ENCODE data around the gene HK2. TPM values are rescaled to one million over a fixed set of nuclear protein-coding genes. Genes with fewer than 3 reads are reported as not detected.

The HK2 gene
- total RNA-seq, 1 experiment from 2014 or later = 27.8 TPM

- H3K27me3 ChIP-seq = no peaks in the 10 kb centered on the region
- H3K4me3 ChIP-seq = no peak overlapping the region
- no peaks in the 10 kb centered on the region for H3K36me3 ChIP-seq
- no peak for DNase-seq
- no peaks in the 10 kb centered on the region for H3K9me3 ChIP-seq
Observed at GRCh38 chr2:74924463-74925265, 90.7 kb downstream of the HK2 start.

GRCh38 chr2:74925361-74925786, 91.4 kb downstream of the HK2 start:
- Histone ChIP-seq H3K9me3 (no peaks in the 10 kb centered on the region), H3K27me3 (no peaks in the 10 kb centered on the region), H3K36me3 (no peaks in the 10 kb centered on the region), H3K4me3 (no peak overlapping the region)
- no peak for DNase-seq

GRCh38 chr2:74927621-74928020, 93.7 kb downstream of the HK2 start:
- Histone ChIP-seq H3K27me3 (no peaks in the 10 kb centered on the region), H3K9me3 (no peaks in the 10 kb centered on the region), H3K4me3 (no peak overlapping the region), H3K36me3 (no peaks in the 10 kb centered on the region; the same call in 1 of the 2 replicates)
- no peak for DNase-seq

GRCh38 chr2:74930811-74931486, 97.0 kb downstream of the HK2 start:
- H3K36me3 ChIP-seq = no peaks in the 10 kb centered on the region; the same call in 1 of the 2 replicates
- H3K4me3 ChIP-seq = no peak overlapping the region
- H3K27me3 ChIP-seq = no peaks in the 10 kb centered on the region
- no peak for DNase-seq
- no peaks in the 10 kb centered on the region for H3K9me3 ChIP-seq

- H3K27me3 ChIP-seq = no peaks in the 10 kb centered on the region
- no peak overlapping the region for H3K4me3 ChIP-seq
- no peaks in the 10 kb centered on the region for H3K9me3 ChIP-seq
- DNase-seq = no peak
- no peaks in the 10 kb centered on the region; the same call in 1 of the 2 replicates for H3K36me3 ChIP-seq
Observed at GRCh38 chr2:74931940-74932339, 98.0 kb downstream of the HK2 start.

GRCh38 chr2:74935975-74936391, 102.1 kb downstream of the HK2 start:
- Histone ChIP-seq H3K27me3 (no peaks in the 10 kb centered on the region), H3K36me3 (no peaks in the 10 kb centered on the region; the same call in 1 of the 2 replicates), H3K4me3 (no peak overlapping the region), H3K9me3 (no peaks in the 10 kb centered on the region)
- DNase-seq = no peak

- no peaks in the 10 kb centered on the region for H3K27me3 ChIP-seq
- H3K36me3 ChIP-seq = no peaks in the 10 kb centered on the region; the same call in 1 of the 2 replicates
- no peak overlapping the region for H3K4me3 ChIP-seq
- no peaks in the 10 kb centered on the region for H3K9me3 ChIP-seq
- no peak for DNase-seq
Observed at GRCh38 chr2:74937221-74937880, 103.4 kb downstream of the HK2 start.

- Histone ChIP-seq H3K4me3 (no peak overlapping the region), H3K9me3 (no peaks in the 10 kb centered on the region), H3K36me3 (no peaks in the 10 kb centered on the region; the same call in 1 of the 2 replicates), H3K27me3 (no peaks in the 10 kb centered on the region)
- DNase-seq = no peak
Observed at GRCh38 chr2:74938264-74938663, 104.3 kb downstream of the HK2 start.

GRCh38 chr2:74939919-74940812, 106.2 kb downstream of the HK2 start:
- H3K4me3 ChIP-seq = no peak overlapping the region
- H3K36me3 ChIP-seq = no peaks in the 10 kb centered on the region; the same call in 1 of the 2 replicates
- no peaks in the 10 kb centered on the region for H3K27me3 ChIP-seq
- no peak for DNase-seq
- H3K9me3 ChIP-seq = no peaks in the 10 kb centered on the region

GRCh38 chr2:74941284-74941683, 107.4 kb downstream of the HK2 start:
- Histone ChIP-seq H3K36me3 (no peaks in the 10 kb centered on the region; the same call in 1 of the 2 replicates), H3K4me3 (no peak overlapping the region), H3K9me3 (no peaks in the 10 kb centered on the region), H3K27me3 (no peaks in the 10 kb centered on the region)
- DNase-seq = no peak

- no peak for DNase-seq
- H3K36me3 ChIP-seq = no peaks in the 10 kb centered on the region
- no peak overlapping the region for H3K4me3 ChIP-seq
- no peaks in the 10 kb centered on the region for H3K9me3 ChIP-seq
- H3K27me3 ChIP-seq = no peaks in the 10 kb centered on the region
Observed at GRCh38 chr2:74942263-74942662, 108.3 kb downstream of the HK2 start.

Other genes starting within 250 kb of the HK2 start
- gene M1AP, start 185.8 kb upstream of the HK2 start, total RNA-seq (2014; rRNA removed; shearing (Covaris generic); ENCODE audit: low replicate concordance) = not detected in 2 replicates
- gene SEMA4F, start 179.9 kb upstream of the HK2 start, total RNA-seq (2014; rRNA removed; shearing (Covaris generic); ENCODE audit: low replicate concordance) = 1.8 and 1.9 TPM in 2 replicates
- 52.1 and 53.9 TPM in 2 replicates for gene POLE4, start 124.5 kb downstream of the HK2 start, total RNA-seq (2014; rRNA removed; shearing (Covaris generic); ENCODE audit: low replicate concordance)

Measured in MG63 (cell line).